Neutrophil (primary cell): Measurements from ENCODE around the gene NPM3.
A peak's percentile ranks its signal among the peaks of the same experiment; 100 is the strongest.

Experiments used
- H3K27ac ChIP-seq: fragments of 200-600 bp; sonication (generic); 2 replicates; pipeline ENCODE4 v1.5.1; 2016; ENCODE audit warnings: mild to moderate bottlenecking, moderate library complexity
- H3K27me3 ChIP-seq: fragments of 200-600 bp; sonication (generic); 2 replicates; pipeline ENCODE4 v1.6.0; 2016; ENCODE audit warnings: mild to moderate bottlenecking
- H3K36me3 ChIP-seq: fragments of 200-600 bp; sonication (generic); 2 replicates; pipeline ENCODE4 v1.5.1; 2017
- H3K4me1 ChIP-seq, 2 experiments: fragments of 200-600 bp in 1 of 2; sonication (generic) in 1 of 2; 1 replicate in 1 of 2; 2 replicates in 1 of 2; pipeline versions ENCODE4 v1.5.1 to v1.6.1; 2013 to 2016; ENCODE audit warnings: low read depth in 1 of 2, low read length in 1 of 2, mild to moderate bottlenecking in 1 of 2, moderate library complexity in 1 of 2; ENCODE audit not compliant: control insufficient read depth in 1 of 2, insufficient read depth in 1 of 2
- H3K4me3 ChIP-seq, 2 experiments: fragments of 200-600 bp in 1 of 2; sonication (generic) in 1 of 2; 1 replicate in 1 of 2; 2 replicates in 1 of 2; pipeline ENCODE4 v1.5.1; 2013 to 2016; ENCODE audit warnings: low read depth in 1 of 2, low read length in 1 of 2, mild to moderate bottlenecking in 1 of 2, moderate library complexity in 1 of 2
- H3K9me3 ChIP-seq: fragments of 200-600 bp; sonication (generic); 2 replicates; pipeline ENCODE4 v1.5.1; 2016
- CTCF ChIP-seq: fragments of 200-600 bp; sonication (generic); IDR thresholded peaks from 2 replicates; pipeline ENCODE4 v1.5.1; 2016; ENCODE audit warnings: antibody characterized with exemption

NPM3 gene

GRCh38 chr10:101829561-101830315 lies 46.5 kb upstream of the NPM3 start:
- Histone ChIP-seq H3K27me3 (no peaks in the 10 kb centered on the region), H3K27ac (peak overlapping the region; percentile 67), H3K36me3 (no peaks in the 10 kb centered on the region), H3K4me1 (peaks cover 36 to 41% of the 10 kb centered on the region in 2 experiments), H3K9me3 (no peaks in the 10 kb centered on the region), H3K4me3 (peak overlapping the region; percentile 72 to 93)
- no peak for TF ChIP-seq CTCF

GRCh38 chr10:101828766-101829551 lies 45.7 kb upstream of the NPM3 start:
- H3K36me3 ChIP-seq, result no peaks in the 10 kb centered on the region
- H3K4me1 ChIP-seq, result peaks cover 28 to 33% of the 10 kb centered on the region in 2 experiments
- H3K9me3 ChIP-seq, result no peaks in the 10 kb centered on the region
- H3K4me3 ChIP-seq, result peak overlapping the region; percentile 37 to 93
- H3K27me3 ChIP-seq, result no peaks in the 10 kb centered on the region
- H3K27ac ChIP-seq, result peak overlapping the region; percentile 67
- no peak for TF ChIP-seq CTCF

- Histone ChIP-seq H3K4me1 (peaks cover 26 to 31% of the 10 kb centered on the region in 2 experiments), H3K4me3 (no peak overlapping the region), H3K36me3 (no peaks in the 10 kb centered on the region), H3K27me3 (no peaks in the 10 kb centered on the region), H3K9me3 (no peaks in the 10 kb centered on the region), H3K27ac (no peak overlapping the region)
- TF ChIP-seq CTCF, result no peak
Measured at GRCh38 chr10:101827919-101828600, 44.8 kb upstream of the NPM3 start.

GRCh38 chr10:101826852-101827434 lies 43.7 kb upstream of the NPM3 start:
- Histone ChIP-seq H3K36me3 (no peaks in the 10 kb centered on the region), H3K27me3 (no peaks in the 10 kb centered on the region), H3K4me3 (no peak overlapping the region), H3K27ac (no peak overlapping the region), H3K4me1 (peaks cover 26 to 31% of the 10 kb centered on the region in 2 experiments), H3K9me3 (no peaks in the 10 kb centered on the region)
- no peak for TF ChIP-seq CTCF

- no peak overlapping the region for H3K27ac ChIP-seq
- no peak for TF ChIP-seq CTCF
- H3K36me3 ChIP-seq, result no peaks in the 10 kb centered on the region
- no peak overlapping the region for H3K4me3 ChIP-seq
- no peaks in the 10 kb centered on the region for H3K27me3 ChIP-seq
- H3K4me1 ChIP-seq, result peaks cover 8 to 14% of the 10 kb centered on the region in 2 experiments
- H3K9me3 ChIP-seq, result no peaks in the 10 kb centered on the region
Measured at GRCh38 chr10:101824736-101825135, 41.5 kb upstream of the NPM3 start.
